Panc1 (cell line): Measurements from ENCODE around the gene PEAR1.

Source experiments
- POLR2AphosphoS5 ChIP-seq: IDR thresholded peaks from 2 replicates; pipeline ENCODE4 v1.6.1; 2012; ENCODE audit warnings: mild to moderate bottlenecking, low read depth, low read length, moderate library complexity
- SIN3A ChIP-seq: IDR thresholded peaks from 2 replicates; pipeline ENCODE4 v1.6.1; 2012; ENCODE audit warnings: low read depth, mild to moderate bottlenecking, low read length, moderate library complexity, borderline replicate concordance; ENCODE audit not compliant: insufficient read depth
- TCF7L2 ChIP-seq: IDR thresholded peaks from 2 replicates; pipeline ENCODE4 v1.6.1; 2011; ENCODE audit warnings: mild to moderate bottlenecking, low read depth, low read length, inconsistent platforms
- TF ChIP-seq, protein P1 (sequence below): fragments of 450-650 bp; IDR thresholded peaks from 2 replicates; pipeline ENCODE4 v1.5.1; 2017; ENCODE audit warnings: mild to moderate bottlenecking
- TF ChIP-seq, protein P2 (sequence below), 2 experiments: IDR thresholded peaks; 2 replicates each; pipeline ENCODE4 v1.6.1; 2011 to 2012; ENCODE audit warnings: low read depth in 2 of 2, control low read depth in 1 of 2, low read length in 1 of 2, mild to moderate bottlenecking in 1 of 2, moderate library complexity in 1 of 2; ENCODE audit not compliant: insufficient read depth in 1 of 2

GRCh38 chr1:156854634-156855033, 38.9 kb upstream of the PEAR1 start:
- TF ChIP-seq, protein P1, sequence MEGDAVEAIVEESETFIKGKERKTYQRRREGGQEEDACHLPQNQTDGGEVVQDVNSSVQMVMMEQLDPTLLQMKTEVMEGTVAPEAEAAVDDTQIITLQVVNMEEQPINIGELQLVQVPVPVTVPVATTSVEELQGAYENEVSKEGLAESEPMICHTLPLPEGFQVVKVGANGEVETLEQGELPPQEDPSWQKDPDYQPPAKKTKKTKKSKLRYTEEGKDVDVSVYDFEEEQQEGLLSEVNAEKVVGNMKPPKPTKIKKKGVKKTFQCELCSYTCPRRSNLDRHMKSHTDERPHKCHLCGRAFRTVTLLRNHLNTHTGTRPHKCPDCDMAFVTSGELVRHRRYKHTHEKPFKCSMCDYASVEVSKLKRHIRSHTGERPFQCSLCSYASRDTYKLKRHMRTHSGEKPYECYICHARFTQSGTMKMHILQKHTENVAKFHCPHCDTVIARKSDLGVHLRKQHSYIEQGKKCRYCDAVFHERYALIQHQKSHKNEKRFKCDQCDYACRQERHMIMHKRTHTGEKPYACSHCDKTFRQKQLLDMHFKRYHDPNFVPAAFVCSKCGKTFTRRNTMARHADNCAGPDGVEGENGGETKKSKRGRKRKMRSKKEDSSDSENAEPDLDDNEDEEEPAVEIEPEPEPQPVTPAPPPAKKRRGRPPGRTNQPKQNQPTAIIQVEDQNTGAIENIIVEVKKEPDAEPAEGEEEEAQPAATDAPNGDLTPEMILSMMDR = no peak
- TF ChIP-seq, protein P2, sequence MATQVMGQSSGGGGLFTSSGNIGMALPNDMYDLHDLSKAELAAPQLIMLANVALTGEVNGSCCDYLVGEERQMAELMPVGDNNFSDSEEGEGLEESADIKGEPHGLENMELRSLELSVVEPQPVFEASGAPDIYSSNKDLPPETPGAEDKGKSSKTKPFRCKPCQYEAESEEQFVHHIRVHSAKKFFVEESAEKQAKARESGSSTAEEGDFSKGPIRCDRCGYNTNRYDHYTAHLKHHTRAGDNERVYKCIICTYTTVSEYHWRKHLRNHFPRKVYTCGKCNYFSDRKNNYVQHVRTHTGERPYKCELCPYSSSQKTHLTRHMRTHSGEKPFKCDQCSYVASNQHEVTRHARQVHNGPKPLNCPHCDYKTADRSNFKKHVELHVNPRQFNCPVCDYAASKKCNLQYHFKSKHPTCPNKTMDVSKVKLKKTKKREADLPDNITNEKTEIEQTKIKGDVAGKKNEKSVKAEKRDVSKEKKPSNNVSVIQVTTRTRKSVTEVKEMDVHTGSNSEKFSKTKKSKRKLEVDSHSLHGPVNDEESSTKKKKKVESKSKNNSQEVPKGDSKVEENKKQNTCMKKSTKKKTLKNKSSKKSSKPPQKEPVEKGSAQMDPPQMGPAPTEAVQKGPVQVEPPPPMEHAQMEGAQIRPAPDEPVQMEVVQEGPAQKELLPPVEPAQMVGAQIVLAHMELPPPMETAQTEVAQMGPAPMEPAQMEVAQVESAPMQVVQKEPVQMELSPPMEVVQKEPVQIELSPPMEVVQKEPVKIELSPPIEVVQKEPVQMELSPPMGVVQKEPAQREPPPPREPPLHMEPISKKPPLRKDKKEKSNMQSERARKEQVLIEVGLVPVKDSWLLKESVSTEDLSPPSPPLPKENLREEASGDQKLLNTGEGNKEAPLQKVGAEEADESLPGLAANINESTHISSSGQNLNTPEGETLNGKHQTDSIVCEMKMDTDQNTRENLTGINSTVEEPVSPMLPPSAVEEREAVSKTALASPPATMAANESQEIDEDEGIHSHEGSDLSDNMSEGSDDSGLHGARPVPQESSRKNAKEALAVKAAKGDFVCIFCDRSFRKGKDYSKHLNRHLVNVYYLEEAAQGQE (IDR thresholded peaks at IDR 0.05; ENCODE audit: insufficient read depth in 1 of 2, low read depth in 2 of 2, low read length in 1 of 2) = no peak
- no peak for TF ChIP-seq POLR2AphosphoS5
- TF ChIP-seq TCF7L2 = no peak
- TF ChIP-seq SIN3A = no peak
